CMK (cell line): Measurements from ENCODE around the gene STK25.
A peak's percentile ranks its signal among the peaks of the same experiment; 100 is the strongest.

Source experiments
- DNase-seq: peaks from one replicate; pipeline ENCODE4 v3.0.0-alpha.2; 2010; ENCODE audit warnings: low read depth

STK25 gene

GRCh38 chr2:241508240-241509154, at the start of gene STK25:
STK25 (minus strand) TSS chr2:241508584; CDS start chr2:241508035, 549 bp downstream.
- DNase-seq, result peak; percentile 95

- DNase-seq, result no peak
Measured at GRCh38 chr2:241556746-241557145, 48.4 kb upstream of the STK25 start.

GRCh38 chr2:241555711-241556110, 47.3 kb upstream of the STK25 start:
- DNase-seq, result no peak

GRCh38 chr2:241554610-241555322, 46.4 kb upstream of the STK25 start:
- DNase-seq, result no peak

- no peak for DNase-seq
Measured at GRCh38 chr2:241553981-241554380, 45.6 kb upstream of the STK25 start.

GRCh38 chr2:241553512-241553830, 45.1 kb upstream of the STK25 start:
- DNase-seq, result no peak

GRCh38 chr2:241551998-241552737, 43.8 kb upstream of the STK25 start:
- no peak for DNase-seq

GRCh38 chr2:241551599-241551997, 43.2 kb upstream of the STK25 start:
- DNase-seq, result no peak

GRCh38 chr2:241550616-241551580, 42.5 kb upstream of the STK25 start:
- DNase-seq, result no peak

GRCh38 chr2:241548451-241548835, 40.1 kb upstream of the STK25 start:
- DNase-seq, result no peak

GRCh38 chr2:241547781-241548450, 39.5 kb upstream of the STK25 start:
- DNase-seq, result no peak

- no peak for DNase-seq
Measured at GRCh38 chr2:241546771-241547498, 38.6 kb upstream of the STK25 start.

GRCh38 chr2:241545523-241546473, 37.4 kb upstream of the STK25 start:
- DNase-seq, result no peak

GRCh38 chr2:241545106-241545505, 36.7 kb upstream of the STK25 start:
- DNase-seq, result no peak

- no peak for DNase-seq
Measured at GRCh38 chr2:241542278-241542605, 33.9 kb upstream of the STK25 start.

- no peak for DNase-seq
Measured at GRCh38 chr2:241541564-241542277, 33.3 kb upstream of the STK25 start.

- peak; percentile 61 for DNase-seq
Measured at GRCh38 chr2:241540771-241541561, 32.6 kb upstream of the STK25 start.

GRCh38 chr2:241540401-241540770, 32.0 kb upstream of the STK25 start:
- no peak for DNase-seq
